ENCODE data around the gene RPS6KA5. TPM values are rescaled to one million over a fixed set of nuclear protein-coding genes. Genes with fewer than 3 reads are reported as not detected.

The RPS6KA5 gene
- total RNA-seq, 2 donors from 2014 or later = 3.3 to 5.1 TPM

DNA sequence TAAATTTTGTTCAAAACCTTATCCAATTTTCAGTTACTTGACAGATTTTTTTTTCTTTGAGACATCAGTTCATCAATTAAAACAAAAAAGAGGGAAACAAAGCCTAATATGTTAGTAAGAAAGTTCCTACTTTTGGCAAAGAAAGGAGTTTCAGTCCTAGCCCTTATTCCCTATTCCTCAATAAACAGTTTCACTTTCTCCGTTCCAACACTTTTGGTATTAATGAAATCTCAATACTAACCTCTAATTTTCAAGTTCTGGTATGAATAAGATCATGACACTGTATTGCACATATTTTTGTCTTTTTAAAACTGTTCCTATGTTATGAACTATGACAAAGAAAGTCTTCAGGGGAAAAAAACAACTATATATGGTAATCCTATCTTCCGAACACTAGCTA is 48.4 kb downstream of the RPS6KA5 start:
- Mint-ChIP-seq H3K9me3 (no peaks in the 10 kb centered on the region), H3K27me3 (ENCODE audit: insufficient read depth) (no peaks in the 10 kb centered on the region), H3K4me3 (no peak overlapping the region), H3K27ac (no peak overlapping the region), H3K36me3 (ENCODE audit: low read depth) (no peaks in the 10 kb centered on the region), H3K4me1 (no peaks in the 10 kb centered on the region)
- no peak for DNase-seq
- Histone ChIP-seq H3K4me3 (ENCODE audit: low read length) (no peak overlapping the region), H3K36me3 (ENCODE audit: control insufficient read depth, insufficient read depth, low read length) (no peaks in the 10 kb centered on the region), H3K27me3 (ENCODE audit: control insufficient read depth, insufficient read depth, low read length, poor library complexity, severe bottlenecking) (no peaks in the 10 kb centered on the region), H3K27ac (ENCODE audit: low read depth, low read length) (no peak overlapping the region), H3K9ac (ENCODE audit: extremely low read depth, low read length, poor library complexity, severe bottlenecking) (no peak overlapping the region), H3K9me3 (ENCODE audit: control insufficient read depth, low read length) (no peaks in the 10 kb centered on the region), H3K4me1 (ENCODE audit: control insufficient read depth, insufficient read depth, low read length) (no peaks in the 10 kb centered on the region)
- WGBS, 2 experiments (ENCODE audit: insufficient coverage in 1 of 2, insufficient read length in 1 of 2) = 86 to 100% methylated on average over 1 of the region's 2 CpGs
- no peak for TF ChIP-seq CTCF (conservative IDR thresholded peaks at IDR 0.05)

DNA sequence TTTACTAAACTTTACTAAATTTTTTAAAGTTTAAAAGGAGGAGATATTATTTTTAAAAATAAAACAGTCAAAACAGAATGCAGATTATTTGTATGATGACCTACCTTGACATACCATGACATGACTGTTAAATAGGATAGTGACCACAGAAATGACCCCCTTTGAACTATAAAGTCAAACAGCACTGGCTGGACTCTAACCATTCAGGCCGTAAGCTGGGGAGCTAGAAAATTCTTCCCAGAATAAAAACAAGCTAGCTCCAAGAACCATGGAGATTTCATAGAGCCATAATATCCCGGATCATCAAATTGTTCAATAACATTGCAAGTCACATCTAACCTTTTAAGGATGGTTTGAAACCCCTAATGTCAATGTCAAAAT is 50.3 kb downstream of the RPS6KA5 start:
- no peak overlapping the region for H3K9ac ChIP-seq (ENCODE audit: extremely low read depth, low read length, poor library complexity, severe bottlenecking)
- TF ChIP-seq CTCF (conservative IDR thresholded peaks at IDR 0.05) = no peak
- no peaks in the 10 kb centered on the region for H3K4me1 ChIP-seq (ENCODE audit: control insufficient read depth, insufficient read depth, low read length)
- no peaks in the 10 kb centered on the region for H3K36me3 ChIP-seq (ENCODE audit: control insufficient read depth, insufficient read depth, low read length)
- H3K4me3 Mint-ChIP-seq = no peak overlapping the region
- H3K27ac Mint-ChIP-seq = no peak overlapping the region
- H3K27ac ChIP-seq (ENCODE audit: low read depth, low read length) = no peak overlapping the region
- 94% methylated on average over 2 of the region's 2 CpGs; no CpG with 5 or more reads in 1 of the 2 experiments for WGBS, 2 experiments (ENCODE audit: insufficient coverage in 1 of 2, insufficient read length in 1 of 2)
- no peaks in the 10 kb centered on the region for H3K9me3 Mint-ChIP-seq
- H3K36me3 Mint-ChIP-seq (ENCODE audit: low read depth) = no peaks in the 10 kb centered on the region
- H3K27me3 ChIP-seq (ENCODE audit: control insufficient read depth, insufficient read depth, low read length, poor library complexity, severe bottlenecking) = no peaks in the 10 kb centered on the region
- no peak overlapping the region for H3K4me3 ChIP-seq (ENCODE audit: low read length)
- no peaks in the 10 kb centered on the region for H3K4me1 Mint-ChIP-seq
- H3K27me3 Mint-ChIP-seq (ENCODE audit: insufficient read depth) = no peaks in the 10 kb centered on the region
- no peak for DNase-seq
- no peaks in the 10 kb centered on the region for H3K9me3 ChIP-seq (ENCODE audit: control insufficient read depth, low read length)

DNA sequence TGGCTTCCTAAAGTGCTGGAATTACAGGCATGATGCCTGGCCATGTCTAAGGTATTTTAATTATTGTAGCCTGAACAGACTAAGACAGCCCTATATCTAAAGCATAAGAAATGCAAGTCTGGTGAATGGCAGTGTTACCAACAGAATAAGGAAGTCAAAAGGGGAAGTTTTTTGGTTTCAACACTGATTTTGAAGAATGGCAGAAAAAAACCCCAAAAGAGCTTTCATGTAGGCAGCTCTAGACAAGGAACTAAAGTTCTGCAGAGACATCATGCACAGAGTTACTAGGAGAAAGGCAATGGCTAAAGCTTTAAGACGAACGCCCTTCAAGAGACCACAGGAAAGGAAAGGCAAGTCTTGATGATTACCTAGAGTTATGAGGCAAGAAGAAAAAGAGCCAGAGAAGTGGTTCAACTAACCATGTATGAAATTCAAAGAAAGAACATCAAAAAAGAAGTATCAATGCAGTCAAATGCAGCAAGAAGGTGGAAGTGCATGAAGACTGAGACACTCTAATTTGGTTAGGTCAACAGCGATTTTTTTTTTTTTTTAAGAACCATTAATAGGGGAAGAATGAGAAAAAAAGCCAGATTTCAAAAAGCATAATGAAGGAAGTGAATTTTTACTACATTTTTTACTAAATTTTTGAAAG is 50.8 kb downstream of the RPS6KA5 start:
- Histone ChIP-seq H3K9me3 (ENCODE audit: control insufficient read depth, low read length) (no peaks in the 10 kb centered on the region), H3K36me3 (ENCODE audit: control insufficient read depth, insufficient read depth, low read length) (no peaks in the 10 kb centered on the region), H3K9ac (ENCODE audit: extremely low read depth, low read length, poor library complexity, severe bottlenecking) (no peak overlapping the region), H3K27ac (ENCODE audit: low read depth, low read length) (no peak overlapping the region), H3K4me3 (ENCODE audit: low read length) (no peak overlapping the region), H3K27me3 (ENCODE audit: control insufficient read depth, insufficient read depth, low read length, poor library complexity, severe bottlenecking) (no peaks in the 10 kb centered on the region), H3K4me1 (ENCODE audit: control insufficient read depth, insufficient read depth, low read length) (no peaks in the 10 kb centered on the region)
- 94 to 96% methylated on average over 3 of the region's 3 CpGs for WGBS, 2 experiments (ENCODE audit: insufficient coverage in 1 of 2, insufficient read length in 1 of 2)
- Mint-ChIP-seq H3K36me3 (ENCODE audit: low read depth) (no peaks in the 10 kb centered on the region), H3K4me1 (no peaks in the 10 kb centered on the region), H3K27ac (no peak overlapping the region), H3K4me3 (no peak overlapping the region), H3K27me3 (ENCODE audit: insufficient read depth) (no peaks in the 10 kb centered on the region), H3K9me3 (no peaks in the 10 kb centered on the region)
- no peak for TF ChIP-seq CTCF (conservative IDR thresholded peaks at IDR 0.05)
- no peak for DNase-seq

All from endodermal cell (in vitro differentiated cells).